ENCODE measurements around the gene COLEC11. TPM values are rescaled to one million over a fixed set of nuclear protein-coding genes. Genes with fewer than 3 reads are reported as not detected.
"Not testable (repeated sequence)": the region's sequence is repeated elsewhere in the genome, so short reads cannot be mapped to it uniquely, and the experiment has no call there.

Gene COLEC11
- not detected in 2 replicates for total RNA-seq (2012; rRNA removed)

DNA sequence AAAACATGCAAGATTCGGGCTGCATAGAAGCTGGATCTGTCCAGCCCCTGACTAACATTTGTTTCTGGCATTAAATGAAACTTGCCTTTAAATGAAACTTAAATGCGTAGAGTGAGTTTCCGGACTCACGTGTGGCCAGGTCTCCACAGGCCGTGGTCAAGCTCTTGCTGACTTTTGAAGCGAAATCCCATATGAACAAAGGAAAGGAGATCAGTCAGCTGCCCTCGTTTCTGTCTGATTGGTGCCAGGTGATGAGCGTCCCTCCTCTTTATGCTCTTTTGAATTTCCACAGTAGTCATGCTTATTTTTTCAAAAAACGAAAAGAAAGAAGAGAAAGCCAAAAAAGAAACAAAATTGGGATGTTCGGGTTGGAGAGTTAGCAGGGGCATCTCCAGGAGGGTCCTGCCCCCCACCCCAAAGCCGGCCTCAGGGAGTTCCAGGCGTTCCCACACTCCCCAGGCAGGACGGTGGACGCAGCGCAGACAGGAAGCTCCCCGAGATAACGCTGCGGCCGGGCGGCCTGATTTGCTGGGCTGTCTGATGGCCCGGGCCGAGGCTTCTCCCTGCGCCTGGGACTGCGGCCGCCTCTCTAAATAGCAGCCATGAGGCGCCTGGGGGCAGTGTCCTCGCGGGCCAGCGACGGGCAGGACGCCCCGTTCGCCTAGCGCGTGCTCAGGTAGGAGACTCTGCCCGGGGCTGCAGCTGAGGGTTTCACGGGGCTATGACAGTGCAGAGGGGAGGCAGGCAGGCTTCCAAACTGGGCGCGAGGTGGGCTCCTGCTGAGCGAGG lies at the start of gene COLEC11:
Gene COLEC11 (plus strand): TSS at position 620 of the 789 bp plus-strand sequence. CDS start 9,229 bp downstream, outside the sequence.
- Histone ChIP-seq H3K27me3 (ENCODE audit: control insufficient read depth, insufficient read depth, low read length) (no peaks in the 10 kb centered on the region), H3K36me3 (ENCODE audit: insufficient read depth, low read length) (no peaks in the 10 kb centered on the region), H3K9me3 (replicated peaks; ENCODE audit: low read length) (no peaks in the 10 kb centered on the region), H3K4me1 (ENCODE audit: control insufficient read depth, insufficient read depth, low read length) (no peaks in the 10 kb centered on the region), H3K9ac (ENCODE audit: low read depth, low read length) (no peak within 1 kb of the TSS), H3K4me3 (ENCODE audit: low read length) (peak within 1 kb of the TSS; percentile 6), H3K4me2 (ENCODE audit: low read length) (peak within 1 kb of the TSS; percentile 64)

- no peak overlapping the region for H3K4me3 ChIP-seq (ENCODE audit: low read length)
- H3K9ac ChIP-seq (ENCODE audit: low read depth, low read length), result no peak overlapping the region
- H3K4me1 ChIP-seq (ENCODE audit: control insufficient read depth, insufficient read depth, low read length), result no peaks in the 10 kb centered on the region
- H3K9me3 ChIP-seq (replicated peaks; ENCODE audit: low read length), result no peaks in the 10 kb centered on the region
- no peaks in the 10 kb centered on the region for H3K27me3 ChIP-seq (ENCODE audit: control insufficient read depth, insufficient read depth, low read length)
- peaks cover 88% of the 10 kb centered on the region for H3K36me3 ChIP-seq (ENCODE audit: insufficient read depth, low read length)
- no peak overlapping the region for H3K4me2 ChIP-seq (ENCODE audit: low read length)
Measured at GRCh38 chr2:3545788-3546478, 49.0 kb upstream of the COLEC11 start.

GRCh38 chr2:3547915-3548314 lies 47.0 kb upstream of the COLEC11 start:
- Histone ChIP-seq H3K36me3 (ENCODE audit: insufficient read depth, low read length) (peaks cover 84% of the 10 kb centered on the region), H3K4me3 (ENCODE audit: low read length) (no peak overlapping the region), H3K4me1 (ENCODE audit: control insufficient read depth, insufficient read depth, low read length) (no peaks in the 10 kb centered on the region), H3K9me3 (replicated peaks; ENCODE audit: low read length) (no peaks in the 10 kb centered on the region), H3K9ac (ENCODE audit: low read depth, low read length) (no peak overlapping the region), H3K27me3 (ENCODE audit: control insufficient read depth, insufficient read depth, low read length) (no peaks in the 10 kb centered on the region), H3K4me2 (ENCODE audit: low read length) (no peak overlapping the region)

DNA sequence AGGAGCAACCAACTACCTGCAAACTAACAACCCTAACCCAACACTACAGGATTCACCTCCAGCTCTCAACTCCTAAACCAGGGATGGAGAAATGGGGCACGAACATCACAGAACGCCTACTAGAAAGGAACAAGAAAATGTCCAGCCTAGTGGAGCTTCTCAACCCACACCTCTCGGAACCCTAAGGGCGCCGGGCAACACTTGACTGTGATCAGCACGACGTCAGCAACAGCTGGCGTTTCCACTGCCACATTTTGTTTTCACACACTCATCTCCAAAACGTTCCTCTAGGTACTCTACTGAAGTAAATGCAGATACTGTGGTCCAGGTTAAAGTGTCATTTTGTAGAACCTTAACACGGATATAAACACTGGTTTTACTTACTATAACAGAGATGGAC lies 41.0 kb upstream of the COLEC11 start:
- no peak overlapping the region for H3K9ac ChIP-seq (ENCODE audit: low read depth, low read length)
- H3K4me3 ChIP-seq (ENCODE audit: low read length), result no peak overlapping the region
- peaks cover 10% of the 10 kb centered on the region for H3K4me1 ChIP-seq (ENCODE audit: control insufficient read depth, insufficient read depth, low read length)
- H3K27me3 ChIP-seq (ENCODE audit: control insufficient read depth, insufficient read depth, low read length), result no peaks in the 10 kb centered on the region
- no peak overlapping the region for H3K4me2 ChIP-seq (ENCODE audit: low read length)
- H3K9me3 ChIP-seq (replicated peaks; ENCODE audit: low read length), result no peaks in the 10 kb centered on the region
- peaks cover 57% of the 10 kb centered on the region for H3K36me3 ChIP-seq (ENCODE audit: insufficient read depth, low read length)

DNA sequence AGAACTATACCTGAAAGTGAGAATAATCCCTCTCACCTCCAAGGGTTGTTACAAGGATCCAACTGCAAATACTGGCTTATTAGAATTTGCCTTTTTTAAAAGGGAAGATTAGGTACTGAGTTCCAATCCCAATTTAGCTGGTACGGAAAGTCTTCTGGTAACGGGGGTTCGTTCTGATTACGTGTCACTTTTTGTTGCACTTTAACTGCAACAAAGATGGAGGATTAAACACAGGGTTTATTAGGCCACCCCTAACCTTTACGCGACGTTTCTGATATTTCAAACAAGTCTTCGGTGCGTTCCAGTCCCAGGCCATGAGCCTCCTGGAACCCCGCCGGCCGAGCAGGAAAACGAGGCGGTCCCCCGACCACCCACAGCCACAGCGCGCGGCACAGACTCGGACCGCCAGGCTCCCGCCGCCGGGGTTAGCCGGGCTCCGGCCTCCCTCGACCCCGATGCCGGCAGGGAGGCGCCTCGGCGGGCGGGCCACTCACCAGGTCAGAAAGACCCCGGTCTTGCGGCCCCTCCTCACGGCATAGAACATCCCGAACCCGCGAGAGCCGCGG lies 37.2 kb upstream of the COLEC11 start:
- Histone ChIP-seq H3K4me1 (ENCODE audit: control insufficient read depth, insufficient read depth, low read length) (peaks cover 14% of the 10 kb centered on the region), H3K27me3 (ENCODE audit: control insufficient read depth, insufficient read depth, low read length) (no peaks in the 10 kb centered on the region), H3K36me3 (ENCODE audit: insufficient read depth, low read length) (peaks cover 36% of the 10 kb centered on the region), H3K9me3 (replicated peaks; ENCODE audit: low read length) (no peaks in the 10 kb centered on the region), H3K9ac (ENCODE audit: low read depth, low read length) (peak overlapping the region; percentile 98), H3K4me3 (ENCODE audit: low read length) (peak overlapping the region; percentile 89), H3K4me2 (ENCODE audit: low read length) (peak overlapping the region; percentile 86)

DNA sequence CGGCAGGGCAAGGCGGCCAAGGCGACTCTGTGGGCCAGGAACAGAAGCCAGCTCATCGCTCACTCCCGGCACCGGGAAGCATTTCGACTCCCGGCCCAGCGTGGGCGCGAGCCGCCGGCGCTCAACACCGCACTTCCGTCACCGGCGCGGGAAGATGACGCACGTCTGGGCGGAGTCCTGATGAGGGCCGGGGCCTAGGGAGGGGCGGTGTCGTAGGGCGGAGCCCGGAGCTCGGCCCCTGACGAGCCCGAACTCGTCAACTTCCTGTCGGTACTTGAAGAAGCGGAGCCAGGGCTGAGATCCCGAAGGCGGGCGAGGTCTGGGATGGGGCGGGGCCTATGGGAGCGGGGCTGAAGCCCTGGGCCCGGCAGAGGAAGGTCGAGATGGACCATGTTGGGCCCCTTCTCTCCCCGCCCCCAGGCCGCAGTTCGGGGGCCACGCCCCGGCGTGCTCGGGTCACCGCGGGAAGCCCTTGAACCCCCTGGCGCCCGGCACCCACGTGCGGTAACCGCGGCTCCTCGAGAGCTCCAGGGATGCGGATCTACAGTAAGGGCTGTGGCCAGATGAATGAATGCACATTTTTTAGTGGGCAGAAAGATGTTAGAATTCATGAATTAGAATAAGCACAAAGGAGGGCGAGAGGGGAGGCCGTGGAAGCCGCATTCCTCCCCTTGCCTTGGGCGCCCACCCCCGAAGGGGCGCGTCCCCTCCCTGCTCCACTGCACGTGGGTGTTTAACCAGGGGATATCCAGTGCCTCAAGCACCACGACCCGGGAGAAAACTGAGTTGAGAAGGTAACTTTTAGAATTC lies 36.5 kb upstream of the COLEC11 start, which contains the start of gene RNASEH1:
Gene RNASEH1 (minus strand): TSS at position 129 of the 810 bp plus-strand sequence. CDS start 73 bp downstream, at position 56.
- H3K27me3 ChIP-seq (ENCODE audit: control insufficient read depth, insufficient read depth, low read length), result no peaks in the 10 kb centered on the region
- peak within 1 kb of the TSS; percentile 96 for H3K4me2 ChIP-seq (ENCODE audit: low read length)
- peaks cover 36% of the 10 kb centered on the region for H3K36me3 ChIP-seq (ENCODE audit: insufficient read depth, low read length)
- peak within 1 kb of the TSS; percentile 98 for H3K9ac ChIP-seq (ENCODE audit: low read depth, low read length)
- H3K4me3 ChIP-seq (ENCODE audit: low read length), result peak within 1 kb of the TSS; percentile 89
- H3K4me1 ChIP-seq (ENCODE audit: control insufficient read depth, insufficient read depth, low read length), result peaks cover 14% of the 10 kb centered on the region
- H3K9me3 ChIP-seq (replicated peaks; ENCODE audit: low read length), result no peaks in the 10 kb centered on the region

GRCh38 chr2:3563521-3563976 lies 31.4 kb upstream of the COLEC11 start:
- Histone ChIP-seq H3K4me2 (ENCODE audit: low read length) (no peak overlapping the region), H3K27me3 (ENCODE audit: control insufficient read depth, insufficient read depth, low read length) (no peaks in the 10 kb centered on the region), H3K9me3 (replicated peaks; ENCODE audit: low read length) (no peaks in the 10 kb centered on the region), H3K36me3 (ENCODE audit: insufficient read depth, low read length) (peaks cover 8% of the 10 kb centered on the region), H3K4me1 (ENCODE audit: control insufficient read depth, insufficient read depth, low read length) (peaks cover 8% of the 10 kb centered on the region), H3K9ac (ENCODE audit: low read depth, low read length) (no peak overlapping the region), H3K4me3 (ENCODE audit: low read length) (no peak overlapping the region)

DNA sequence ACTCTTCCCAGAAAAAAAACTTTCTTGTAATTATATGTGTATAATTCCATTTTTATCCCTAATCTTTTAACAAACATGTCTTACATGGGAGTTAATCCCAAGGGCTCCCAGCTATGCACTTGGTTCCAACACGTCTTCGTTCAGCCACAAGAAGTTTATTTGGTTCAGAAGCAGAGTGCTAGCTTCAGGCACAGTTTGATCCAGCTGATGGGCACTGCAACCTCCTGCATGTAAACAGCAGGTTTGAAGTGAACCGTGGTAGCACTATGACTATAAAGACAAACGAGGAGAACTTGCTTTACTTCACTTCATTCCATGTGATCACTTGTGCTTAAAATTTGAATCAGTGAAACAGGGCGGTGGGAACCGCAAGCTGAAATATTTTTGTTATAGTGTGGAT lies 29.8 kb upstream of the COLEC11 start:
- H3K27me3 ChIP-seq (ENCODE audit: control insufficient read depth, insufficient read depth, low read length), result no peaks in the 10 kb centered on the region
- H3K4me1 ChIP-seq (ENCODE audit: control insufficient read depth, insufficient read depth, low read length), result no peaks in the 10 kb centered on the region
- H3K9me3 ChIP-seq (replicated peaks; ENCODE audit: low read length), result no peaks in the 10 kb centered on the region
- no peak overlapping the region for H3K4me3 ChIP-seq (ENCODE audit: low read length)
- no peak overlapping the region for H3K9ac ChIP-seq (ENCODE audit: low read depth, low read length)
- H3K4me2 ChIP-seq (ENCODE audit: low read length), result no peak overlapping the region
- peaks cover 6% of the 10 kb centered on the region for H3K36me3 ChIP-seq (ENCODE audit: insufficient read depth, low read length)

DNA sequence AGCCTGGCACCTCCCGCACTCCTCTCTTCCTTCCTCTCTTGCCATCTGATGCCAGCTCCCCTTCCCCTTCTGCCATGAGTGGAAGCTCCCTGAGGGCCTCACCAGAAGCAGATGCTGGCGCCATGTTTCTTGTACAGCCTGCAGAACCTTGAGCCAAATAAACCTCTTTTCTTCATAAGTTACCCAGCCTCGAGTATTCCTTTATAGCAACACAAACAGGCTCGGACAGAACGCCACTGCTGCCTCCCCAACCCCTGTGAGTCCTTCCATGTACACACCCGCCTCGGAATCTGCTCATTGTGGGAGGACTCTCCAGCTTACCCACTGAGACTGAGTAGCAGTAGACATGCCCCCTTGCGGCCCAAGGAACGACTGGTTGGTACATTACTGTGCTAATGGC lies 28.1 kb upstream of the COLEC11 start:
- H3K4me1 ChIP-seq (ENCODE audit: control insufficient read depth, insufficient read depth, low read length), result no peaks in the 10 kb centered on the region
- no peaks in the 10 kb centered on the region for H3K36me3 ChIP-seq (ENCODE audit: insufficient read depth, low read length)
- no peak overlapping the region for H3K4me2 ChIP-seq (ENCODE audit: low read length)
- no peaks in the 10 kb centered on the region for H3K27me3 ChIP-seq (ENCODE audit: control insufficient read depth, insufficient read depth, low read length)
- H3K9ac ChIP-seq (ENCODE audit: low read depth, low read length), result no peak overlapping the region
- no peak overlapping the region for H3K4me3 ChIP-seq (ENCODE audit: low read length)
- no peaks in the 10 kb centered on the region for H3K9me3 ChIP-seq (replicated peaks; ENCODE audit: low read length)

- not testable (repeated sequence) for H3K4me3 ChIP-seq (ENCODE audit: low read length)
Measured at GRCh38 chr2:3569656-3570055, 25.3 kb upstream of the COLEC11 start.

DNA sequence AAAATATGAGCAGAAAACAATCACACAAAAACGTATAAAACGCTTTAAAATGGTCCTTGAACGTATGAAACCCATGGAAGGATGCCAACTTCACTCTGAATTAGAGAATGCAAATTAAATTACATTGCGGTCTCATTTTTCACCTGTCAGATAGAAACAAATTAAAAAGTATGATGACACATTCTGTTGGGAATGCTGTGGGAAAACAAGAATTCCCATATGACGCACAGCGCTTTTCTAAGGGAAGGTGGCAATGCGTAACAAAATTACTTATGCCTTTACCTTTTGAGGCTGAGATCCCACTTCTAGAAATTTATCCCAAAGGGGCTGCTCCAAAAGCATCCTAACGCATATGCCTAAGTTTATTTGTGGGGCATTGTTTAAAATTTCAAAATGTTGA lies 23.6 kb upstream of the COLEC11 start:
- Histone ChIP-seq H3K27me3 (ENCODE audit: control insufficient read depth, insufficient read depth, low read length) (no peaks in the 10 kb centered on the region), H3K9me3 (replicated peaks; ENCODE audit: low read length) (no peaks in the 10 kb centered on the region), H3K4me1 (ENCODE audit: control insufficient read depth, insufficient read depth, low read length) (no peaks in the 10 kb centered on the region), H3K4me3 (ENCODE audit: low read length) (no peak overlapping the region), H3K9ac (ENCODE audit: low read depth, low read length) (no peak overlapping the region), H3K4me2 (ENCODE audit: low read length) (no peak overlapping the region), H3K36me3 (ENCODE audit: insufficient read depth, low read length) (peaks cover 7% of the 10 kb centered on the region)

More at GRCh38 chr2:3569656-3570055, 25.3 kb upstream of the COLEC11 start:
- not testable (repeated sequence) for H3K27me3 ChIP-seq (ENCODE audit: control insufficient read depth, insufficient read depth, low read length); H3K36me3 ChIP-seq (ENCODE audit: insufficient read depth, low read length); H3K4me2 ChIP-seq (ENCODE audit: low read length); H3K4me1 ChIP-seq (ENCODE audit: control insufficient read depth, insufficient read depth, low read length); H3K9me3 ChIP-seq (replicated peaks; ENCODE audit: low read length); H3K9ac ChIP-seq (ENCODE audit: low read depth, low read length)
